GM12873 (cell line): ENCODE measurements around the gene NUB1.

Source experiments
- TF ChIP-seq, protein P1 (sequence below): IDR thresholded peaks from 2 replicates; pipeline ENCODE4 v1.5.1; 2012; ENCODE audit warnings: low read depth, mild to moderate bottlenecking, moderate library complexity, low read length, control low read depth; ENCODE audit not compliant: insufficient read depth; ENCODE audit errors: missing control alignments

Gene NUB1

GRCh38 chr7:151378496-151379192 is 37.0 kb downstream of the NUB1 start:
- TF ChIP-seq, protein P1, sequence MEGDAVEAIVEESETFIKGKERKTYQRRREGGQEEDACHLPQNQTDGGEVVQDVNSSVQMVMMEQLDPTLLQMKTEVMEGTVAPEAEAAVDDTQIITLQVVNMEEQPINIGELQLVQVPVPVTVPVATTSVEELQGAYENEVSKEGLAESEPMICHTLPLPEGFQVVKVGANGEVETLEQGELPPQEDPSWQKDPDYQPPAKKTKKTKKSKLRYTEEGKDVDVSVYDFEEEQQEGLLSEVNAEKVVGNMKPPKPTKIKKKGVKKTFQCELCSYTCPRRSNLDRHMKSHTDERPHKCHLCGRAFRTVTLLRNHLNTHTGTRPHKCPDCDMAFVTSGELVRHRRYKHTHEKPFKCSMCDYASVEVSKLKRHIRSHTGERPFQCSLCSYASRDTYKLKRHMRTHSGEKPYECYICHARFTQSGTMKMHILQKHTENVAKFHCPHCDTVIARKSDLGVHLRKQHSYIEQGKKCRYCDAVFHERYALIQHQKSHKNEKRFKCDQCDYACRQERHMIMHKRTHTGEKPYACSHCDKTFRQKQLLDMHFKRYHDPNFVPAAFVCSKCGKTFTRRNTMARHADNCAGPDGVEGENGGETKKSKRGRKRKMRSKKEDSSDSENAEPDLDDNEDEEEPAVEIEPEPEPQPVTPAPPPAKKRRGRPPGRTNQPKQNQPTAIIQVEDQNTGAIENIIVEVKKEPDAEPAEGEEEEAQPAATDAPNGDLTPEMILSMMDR = no peak

DNA sequence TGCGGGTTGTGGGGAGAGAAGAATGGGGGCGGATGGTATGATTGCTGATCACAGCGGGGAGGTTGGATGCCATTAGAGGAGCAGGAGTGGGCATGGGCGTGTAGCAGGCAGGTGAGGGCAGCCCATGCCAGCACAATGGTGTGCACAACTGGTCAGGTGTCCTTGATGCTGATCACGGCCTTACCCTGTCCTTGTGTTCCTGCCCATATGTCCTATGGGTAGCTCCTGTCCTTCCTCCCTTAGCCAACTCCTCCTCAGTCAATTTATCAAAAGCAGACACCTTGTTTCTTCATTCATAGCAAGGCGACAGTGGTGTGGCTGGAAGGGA is 37.5 kb downstream of the NUB1 start:
- TF ChIP-seq, protein P1 = no peak

- TF ChIP-seq, protein P1 = no peak
Measured at GRCh38 chr7:151379534-151380198, 38.1 kb downstream of the NUB1 start.

GRCh38 chr7:151380199-151381097 is 38.8 kb downstream of the NUB1 start:
- TF ChIP-seq, protein P1 = no peak

DNA sequence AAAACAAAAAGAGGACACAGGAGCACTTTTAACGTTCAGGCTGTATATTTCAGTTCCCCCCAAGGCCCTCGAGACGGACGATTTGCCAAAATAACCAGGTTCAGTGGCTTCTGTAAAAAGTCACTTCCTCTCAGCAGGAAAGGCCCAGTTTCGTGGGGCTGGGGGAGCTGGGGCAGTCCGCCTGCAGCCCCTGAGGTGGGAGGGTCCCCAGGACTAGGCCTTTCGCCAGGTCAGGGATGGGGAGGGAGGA is 39.4 kb downstream of the NUB1 start:
- TF ChIP-seq, protein P1 = no peak

DNA sequence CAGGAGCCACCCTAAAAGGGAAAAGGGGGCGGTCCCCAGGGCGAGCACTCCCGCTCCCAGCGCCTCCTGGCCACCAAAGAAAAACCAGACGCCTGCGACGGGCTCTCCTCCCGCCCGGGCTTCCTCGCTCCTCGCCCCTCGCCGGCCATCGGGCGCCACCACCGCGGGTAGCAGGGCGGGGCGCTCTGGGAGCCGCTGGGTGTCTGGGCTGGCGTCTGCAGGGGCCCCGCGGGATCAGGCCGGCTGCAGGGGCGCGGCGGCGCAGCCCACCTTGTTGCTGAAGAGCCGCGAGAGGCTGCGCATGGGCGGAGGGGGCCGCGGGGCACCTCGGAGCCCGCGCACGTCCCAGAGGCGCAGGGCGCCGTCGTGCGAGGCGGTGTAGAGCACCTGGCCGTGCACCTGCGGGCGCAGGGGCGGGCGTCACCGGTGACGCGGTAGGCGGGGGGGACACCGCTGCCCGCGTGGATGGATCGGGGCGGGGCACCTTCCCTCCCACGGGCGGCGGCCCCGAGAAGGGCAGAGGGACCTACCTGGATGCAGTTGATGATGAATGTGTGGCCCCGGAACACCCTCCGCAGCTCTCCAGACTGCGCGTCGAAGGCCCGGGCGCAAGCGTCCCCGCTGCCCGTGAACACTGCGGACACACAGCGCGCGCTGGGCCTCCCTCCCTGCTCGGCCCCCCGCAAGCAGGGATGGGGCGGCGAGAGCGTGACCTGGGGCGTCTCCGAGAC is 39.9 kb downstream of the NUB1 start:
- TF ChIP-seq, protein P1 = no peak
